GM18499 (cell line): ENCODE data around the gene GPR162.

Source experiments
- ATAC-seq: cut with Tn5 transposase; IDR thresholded peaks from one replicate; pipeline ENCODE4 v1.9.1; 2021; ENCODE audit warnings: moderate number of reproducible peaks; ENCODE audit not compliant: insufficient read depth, unreplicated experiment

The GPR162 gene

DNA sequence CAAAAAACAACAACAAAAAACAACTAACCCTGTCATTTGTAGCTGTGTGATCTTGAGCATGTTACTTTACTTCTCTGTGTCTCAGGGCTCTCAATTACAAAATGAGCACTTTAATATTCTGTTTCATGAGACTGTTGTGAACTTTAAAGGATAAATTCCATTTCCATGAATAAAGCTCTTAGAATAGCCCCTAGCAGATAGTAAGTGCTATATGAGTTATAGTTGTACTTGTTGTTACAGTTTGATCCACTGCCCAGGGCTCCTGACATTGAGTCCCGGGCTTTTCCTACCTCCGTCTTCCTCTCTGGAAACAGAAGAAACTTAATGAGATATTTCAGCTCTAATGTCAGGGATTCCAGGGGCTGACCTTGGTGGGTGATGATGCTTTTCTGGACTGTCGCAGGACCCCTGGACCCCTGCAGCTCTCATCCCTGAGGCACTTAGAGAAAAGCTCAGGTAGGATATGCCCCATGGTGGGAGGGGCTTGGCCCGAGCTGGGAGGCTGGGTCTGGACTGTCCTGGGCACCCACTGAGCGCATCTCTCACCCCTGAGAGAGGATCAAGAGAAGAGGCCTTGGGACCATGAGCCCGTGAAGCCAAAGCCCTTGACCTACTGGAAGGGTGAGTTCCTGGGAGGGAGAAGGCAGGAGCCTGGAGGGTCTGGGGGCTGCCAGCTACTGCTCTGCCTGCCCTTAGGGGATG is 11.7 kb downstream of the GPR162 start:
- ATAC-seq: no peak

- no peak for ATAC-seq
Measured at GRCh38 chr12:6834254-6834653, 12.6 kb downstream of the GPR162 start.

GRCh38 chr12:6834873-6835272 is 13.3 kb downstream of the GPR162 start:
- no peak for ATAC-seq

DNA sequence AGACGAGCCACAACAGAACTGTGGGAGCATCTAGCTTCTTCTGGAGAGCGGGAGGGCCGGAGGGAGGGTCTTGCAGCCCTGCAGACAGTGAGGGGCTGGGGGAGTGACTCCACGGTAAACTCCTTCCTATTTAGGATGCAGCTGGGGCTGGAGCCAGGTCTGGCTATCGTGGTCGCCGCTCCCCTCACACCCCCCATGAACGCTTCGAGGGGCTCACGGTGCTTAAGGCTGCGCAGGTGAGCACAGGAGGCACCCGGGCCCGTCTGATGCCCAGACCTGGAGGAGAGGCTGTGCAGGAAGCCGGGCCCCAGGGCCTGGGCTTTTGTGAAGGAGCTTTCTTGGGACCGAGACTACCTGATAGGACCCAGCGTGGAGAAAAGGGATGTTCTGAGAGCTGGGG is 15.2 kb downstream of the GPR162 start:
- no peak for ATAC-seq

GRCh38 chr12:6837370-6838060 is 15.9 kb downstream of the GPR162 start:
- no peak for ATAC-seq

- no peak for ATAC-seq
Measured at GRCh38 chr12:6838854-6839253, 17.2 kb downstream of the GPR162 start.

DNA sequence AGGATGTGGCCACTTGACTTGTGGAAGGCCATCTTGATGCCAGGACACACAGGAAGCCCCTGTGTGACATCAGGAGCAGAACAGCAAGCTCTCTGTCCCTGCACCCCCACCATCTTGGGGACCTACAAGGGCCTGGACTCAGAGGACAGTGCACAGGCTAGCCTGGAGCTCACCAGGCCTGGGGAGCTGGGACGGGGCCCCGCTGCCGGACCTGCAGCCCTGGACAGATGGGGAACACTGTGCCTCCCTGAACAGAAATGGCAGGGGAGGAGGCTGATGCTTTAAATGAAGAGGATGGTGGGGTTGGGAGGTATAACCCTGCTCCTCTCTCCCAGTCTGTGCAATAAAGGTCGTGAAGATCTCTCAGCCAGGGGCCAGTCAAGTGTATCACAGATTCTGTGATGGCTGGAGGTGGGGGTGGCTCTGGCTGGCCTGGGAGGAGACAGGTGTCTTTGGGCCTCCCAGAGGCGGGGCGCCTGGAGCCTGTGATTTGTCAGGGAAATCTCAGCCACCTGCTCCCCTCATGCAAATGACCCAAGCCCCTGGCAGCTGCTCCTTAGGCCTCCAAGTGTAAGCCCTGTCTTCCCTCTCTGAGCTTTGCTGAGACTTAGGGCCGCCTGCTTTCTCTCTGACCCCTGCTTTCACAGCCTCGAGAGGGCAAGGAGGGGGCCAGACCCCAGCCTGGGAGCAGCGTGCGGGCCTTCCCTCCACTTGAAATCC is 18.0 kb downstream of the GPR162 start:
- no peak for ATAC-seq

DNA sequence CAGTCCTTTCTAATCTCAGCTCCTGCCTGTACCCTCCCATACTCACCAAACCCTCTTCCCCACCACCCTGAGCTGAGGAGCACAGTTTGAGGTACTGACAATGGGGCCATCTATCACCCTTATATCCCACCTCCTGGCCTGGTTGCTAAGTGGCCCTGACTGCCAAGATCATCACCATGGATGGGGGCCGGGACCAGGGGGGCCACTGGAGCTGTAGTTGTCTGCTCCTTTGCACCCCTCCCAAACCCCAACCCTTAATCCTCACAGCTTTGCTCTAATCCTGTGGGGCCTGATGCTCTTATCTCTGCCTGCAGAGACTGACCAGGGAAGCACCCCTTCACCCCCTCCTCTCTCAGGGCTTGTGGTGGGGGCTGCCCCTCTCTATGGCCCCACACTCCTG is 18.7 kb downstream of the GPR162 start:
- no peak for ATAC-seq

GRCh38 chr12:6840761-6841515 is 19.3 kb downstream of the GPR162 start, which contains the start of gene GNB3:
GNB3 (plus strand) TSS chr12:6840925; CDS start chr12:6841288, 363 bp downstream.
- ATAC-seq: no peak

GRCh38 chr12:6842075-6842474 is 20.5 kb downstream of the GPR162 start:
- ATAC-seq: no peak

DNA sequence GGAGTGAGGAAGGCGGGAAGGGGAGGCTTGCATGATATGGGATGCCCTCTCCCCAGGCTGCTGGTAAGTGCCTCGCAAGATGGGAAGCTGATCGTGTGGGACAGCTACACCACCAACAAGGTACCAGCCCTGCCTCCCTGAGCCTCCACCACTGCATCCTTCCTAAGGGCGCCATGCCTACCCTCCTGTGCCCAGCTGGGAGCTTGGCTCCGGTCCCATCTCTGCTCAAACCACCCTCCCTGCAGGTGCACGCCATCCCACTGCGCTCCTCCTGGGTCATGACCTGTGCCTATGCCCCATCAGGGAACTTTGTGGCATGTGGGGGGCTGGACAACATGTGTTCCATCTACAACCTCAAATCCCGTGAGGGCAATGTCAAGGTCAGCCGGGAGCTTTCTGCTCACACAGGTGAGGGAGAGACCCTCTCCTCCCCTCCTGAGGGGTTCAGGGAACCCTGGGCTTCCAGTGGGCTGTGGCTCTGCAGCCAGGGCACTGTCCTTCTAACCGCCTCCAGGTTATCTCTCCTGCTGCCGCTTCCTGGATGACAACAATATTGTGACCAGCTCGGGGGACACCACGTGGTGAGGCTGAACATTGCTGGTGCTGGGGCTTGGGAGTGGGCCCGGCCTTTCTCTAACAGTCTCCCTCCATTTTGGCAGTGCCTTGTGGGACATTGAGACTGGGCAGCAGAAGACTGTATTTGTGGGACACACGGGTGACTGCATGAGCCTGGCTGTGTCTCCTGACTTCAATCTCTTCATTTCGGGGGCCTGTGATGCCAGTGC is 21.7 kb downstream of the GPR162 start:
- no peak for ATAC-seq

DNA sequence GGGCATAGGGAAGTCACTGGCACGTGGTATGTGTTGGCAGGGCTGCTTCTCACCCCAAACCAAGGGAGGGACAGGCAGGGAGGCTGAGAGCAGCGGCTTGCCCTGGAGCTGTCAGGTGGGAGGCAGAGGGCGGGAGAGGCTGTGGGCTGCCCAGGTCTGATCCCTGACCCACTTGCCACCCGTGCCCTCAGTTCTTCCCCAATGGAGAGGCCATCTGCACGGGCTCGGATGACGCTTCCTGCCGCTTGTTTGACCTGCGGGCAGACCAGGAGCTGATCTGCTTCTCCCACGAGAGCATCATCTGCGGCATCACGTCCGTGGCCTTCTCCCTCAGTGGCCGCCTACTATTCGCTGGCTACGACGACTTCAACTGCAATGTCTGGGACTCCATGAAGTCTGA is 23.8 kb downstream of the GPR162 start:
- no peak for ATAC-seq

DNA sequence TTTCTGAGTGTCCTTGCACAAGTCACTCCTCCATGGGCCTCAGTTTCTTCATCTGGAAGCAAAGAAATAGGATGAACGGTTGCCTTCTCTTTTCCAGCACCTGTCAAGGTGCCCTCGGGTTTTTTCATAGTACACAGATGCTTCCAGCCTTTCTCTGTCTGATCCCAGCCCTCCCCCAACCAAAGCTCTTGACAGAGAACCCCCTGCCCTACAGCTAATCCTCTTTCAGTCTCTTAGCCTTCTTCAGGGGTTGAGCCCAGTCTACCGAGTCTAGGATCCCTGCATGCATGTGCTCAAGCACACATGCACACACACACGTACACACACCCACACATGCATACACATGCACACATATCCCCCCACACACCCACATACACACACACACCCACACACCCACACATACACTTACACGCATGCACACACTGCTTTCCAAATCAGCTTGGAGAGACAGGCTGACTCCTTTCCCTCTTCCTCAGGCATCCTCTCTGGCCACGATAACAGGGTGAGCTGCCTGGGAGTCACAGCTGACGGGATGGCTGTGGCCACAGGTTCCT is 24.8 kb downstream of the GPR162 start:
- no peak for ATAC-seq

DNA sequence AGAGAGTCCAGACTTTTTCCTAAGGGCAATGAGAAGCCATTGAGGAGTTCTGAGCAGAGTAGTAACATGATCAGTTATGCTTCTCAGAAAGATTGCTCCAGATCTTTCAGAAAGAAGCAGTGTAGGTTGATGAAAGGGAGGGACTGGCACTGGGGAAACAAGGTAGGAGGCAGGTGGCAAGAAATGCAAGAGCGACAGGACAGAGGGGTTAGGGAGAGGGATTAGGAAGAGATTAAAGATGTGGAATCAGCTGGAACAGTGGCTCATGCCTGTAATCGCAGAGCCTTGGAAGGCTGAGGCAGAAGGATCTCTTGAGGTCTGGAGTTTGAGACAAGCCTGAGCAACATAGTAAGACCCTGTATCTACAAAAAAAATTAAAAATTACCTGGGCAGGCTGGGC is 26.1 kb downstream of the GPR162 start:
- no peak for ATAC-seq

- ATAC-seq: no peak
Measured at GRCh38 chr12:6849427-6849826, 27.8 kb downstream of the GPR162 start.

DNA sequence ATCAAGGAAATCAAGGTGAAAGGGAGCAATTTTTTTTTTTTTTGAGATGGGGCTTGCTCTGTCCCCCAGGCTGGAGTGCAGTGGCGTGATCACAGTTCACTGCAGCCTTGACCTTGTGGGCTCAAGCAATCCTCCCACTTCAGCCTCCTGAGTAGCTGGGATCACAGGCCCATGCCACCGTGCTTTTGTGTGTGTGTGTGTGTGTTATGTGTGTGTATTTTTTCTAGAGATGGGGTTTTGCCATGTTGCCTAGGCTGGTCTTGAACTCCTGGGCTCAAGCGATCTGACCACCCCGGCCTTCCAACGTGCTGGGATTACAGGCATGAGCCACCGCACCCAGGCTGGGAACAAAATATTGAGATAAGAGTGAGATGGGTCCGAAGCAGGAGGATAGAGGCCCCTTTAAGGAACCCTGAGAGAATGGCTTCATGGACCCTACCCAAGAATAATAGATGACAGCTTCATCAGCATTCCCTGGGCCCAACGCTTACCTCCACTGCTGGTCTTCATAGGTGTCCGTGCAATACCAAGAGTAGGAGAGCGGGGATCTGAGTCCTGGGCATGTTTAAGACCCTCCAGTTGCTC is 28.4 kb downstream of the GPR162 start:
- no peak for ATAC-seq

DNA sequence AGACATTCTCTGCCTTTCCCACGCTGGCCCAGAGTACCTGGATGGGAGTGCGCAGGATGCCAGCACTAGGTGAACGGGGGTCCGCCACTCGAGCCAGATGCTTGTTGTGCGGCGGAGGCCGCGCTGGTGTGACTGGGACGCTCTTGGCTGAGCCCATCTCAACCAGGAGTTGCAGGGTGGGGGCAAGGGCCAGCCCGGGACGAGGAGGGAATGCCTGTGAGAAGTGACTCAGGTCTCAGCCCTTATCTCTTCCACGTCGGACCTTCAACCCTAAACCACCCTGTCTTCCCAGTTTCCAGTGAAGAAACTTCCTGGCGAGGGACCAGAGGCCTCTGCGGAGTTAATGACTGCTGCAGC is 29.2 kb downstream of the GPR162 start:
- ATAC-seq: no peak

DNA sequence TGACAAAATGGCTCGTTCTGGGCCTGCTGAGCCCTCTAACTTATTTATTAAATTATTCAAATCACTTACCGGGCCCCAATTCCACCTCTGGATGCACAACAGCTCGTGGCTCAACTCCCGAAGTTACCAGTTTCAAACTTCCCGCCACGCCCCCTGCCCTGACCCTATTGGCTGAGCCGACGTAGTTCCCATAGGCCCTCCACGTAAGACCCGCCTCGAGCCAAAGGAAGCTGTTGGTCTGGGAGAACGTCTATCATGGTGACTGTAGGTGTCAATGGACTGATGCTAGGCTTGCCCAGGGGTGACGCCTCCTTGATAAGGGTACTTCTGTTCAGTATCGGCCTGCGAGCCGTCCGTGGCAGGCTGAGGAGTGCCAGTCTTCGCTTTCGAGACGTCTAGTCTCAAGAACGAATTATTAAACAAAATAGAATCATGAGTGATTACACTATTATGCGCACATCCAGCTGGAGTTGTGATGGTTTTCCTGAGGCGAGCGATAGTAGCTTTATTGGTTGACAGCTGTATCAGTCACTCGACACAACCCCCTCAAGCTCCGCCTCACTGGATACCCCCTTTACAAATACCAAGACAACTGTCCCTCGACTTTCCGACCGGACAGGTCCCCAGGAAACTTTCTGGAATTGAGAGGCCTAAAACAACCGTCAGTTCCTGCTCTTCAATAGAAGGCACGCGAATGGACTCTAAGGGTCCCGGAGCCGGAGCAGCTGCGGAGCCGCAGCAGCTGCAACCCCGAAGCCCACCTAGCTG is 29.7 kb downstream of the GPR162 start, which contains the start of gene CDCA3:
Gene CDCA3 (minus strand): TSS at position 134 of the 768 bp plus-strand sequence. CDS start 334 bp downstream, outside the sequence.
- ATAC-seq: peak; percentile 50
